ENCODE data around the gene FAM131A.

DNA sequence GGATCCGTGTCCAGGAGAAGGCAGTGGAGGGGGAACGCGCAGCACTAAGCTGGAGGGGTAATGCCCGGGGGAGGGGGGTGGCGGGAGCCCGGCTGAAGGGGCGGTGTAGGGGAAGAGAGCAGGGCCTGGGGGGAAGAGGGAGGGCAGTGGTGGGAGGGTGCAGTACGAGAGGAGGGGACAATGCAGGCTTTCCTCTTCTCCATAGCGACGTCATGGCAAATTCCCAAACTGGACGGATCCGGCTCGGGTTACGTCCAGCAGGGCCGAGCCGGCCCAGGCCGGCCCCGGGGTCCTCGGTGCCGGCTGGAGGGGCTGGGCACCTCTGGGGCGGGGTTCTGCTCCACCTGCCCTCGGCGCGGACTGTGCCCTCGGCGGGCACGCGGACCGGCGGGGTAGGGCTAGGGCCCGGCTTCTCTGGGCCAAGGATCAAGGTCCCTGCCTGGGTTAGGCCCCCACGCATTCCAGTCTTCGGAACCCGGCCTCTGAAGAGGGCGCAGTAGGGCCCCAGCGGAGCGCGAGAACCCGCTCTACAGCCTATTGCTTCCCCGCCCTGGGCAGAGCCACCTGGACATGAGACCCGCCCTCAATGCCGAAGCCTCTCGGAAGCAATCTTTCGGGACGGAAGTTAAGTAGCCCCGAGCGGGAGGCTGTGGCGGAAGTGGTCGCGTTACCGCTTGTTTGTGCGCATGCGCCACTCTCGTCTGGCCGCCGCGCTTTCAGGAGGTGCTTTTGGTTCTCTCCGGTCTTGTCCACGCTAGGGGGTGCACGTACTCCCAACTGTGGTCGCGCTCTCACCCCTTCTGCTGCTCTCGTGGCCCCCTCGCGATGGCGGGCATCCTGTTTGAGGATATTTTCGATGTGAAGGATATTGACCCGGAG, 25.5 kb downstream of the FAM131A start:
- peak; percentile 37 to 66 (median 56) for TF ChIP-seq CTCF (IDR thresholded peaks at IDR 0.05)
- peak; percentile 81 for TF ChIP-seq POLR2A (IDR thresholded peaks at IDR 0.05)

Measured in right lobe of liver (tissue), 4 donors.